IMR-90 (cell line): Measurements from ENCODE around the gene HS3ST2. TPM values are rescaled to one million over a fixed set of nuclear protein-coding genes. Genes with fewer than 3 reads are reported as not detected.

Experiments
- ATAC-seq: fragments of 200-7000 bp; cut with Tn5 transposase; 2 replicates; pipeline ENCODE4 v1.9.1; 2020; ENCODE audit warnings: low read depth, mild to moderate bottlenecking, moderate library complexity
- BruUV-seq: library from RNA; stranded (reverse); fragments of 400-500 nt; replicated peaks from 2 replicates; lab custom pipeline; 2021; lab: Mats Ljungman, UMichigan
- CTCF ChIA-PET: fragments of 300-600 bp; formaldehyde crosslinking; extraction: SDS; loops from one replicate; lab custom pipeline; 2021; ENCODE audit warnings: antibody characterized with exemption; lab: Yijun Ruan, JAX
- POLR2A ChIA-PET: fragments of 300-600 bp; sonication (Branson Sonifier 250); formaldehyde crosslinking; loops from one replicate; lab custom pipeline; 2022; ENCODE audit warnings: antibody characterized with exemption; ENCODE audit not compliant: unreplicated experiment; lab: Charles Lee
- DNase-seq: peaks from one replicate; pipeline ENCODE4 v3.0.0; 2013
- H2AFZ ChIP-seq: replicated peaks from 2 replicates; pipeline ENCODE3; 2013; ENCODE audit warnings: low read length, mild to moderate bottlenecking; ENCODE audit not compliant: poor library complexity
- H2AK5ac ChIP-seq: 2 replicates; pipeline ENCODE4 v1.6.1; 2013; ENCODE audit warnings: low read depth, low read length, inconsistent platforms
- H2AK9ac ChIP-seq: replicated peaks from 2 replicates; pipeline ENCODE3; 2013; ENCODE audit warnings: mild to moderate bottlenecking, low read depth, low read length, moderate library complexity; ENCODE audit not compliant: poor library complexity
- H2BK120ac ChIP-seq: 2 replicates; pipeline ENCODE4 v1.6.1; 2013; ENCODE audit warnings: low read depth, low read length, inconsistent platforms
- H2BK15ac ChIP-seq: 3 replicates; pipeline ENCODE4 v1.6.1; 2013; ENCODE audit warnings: low read depth, low read length, inconsistent platforms
- H2BK20ac ChIP-seq: 2 replicates; pipeline ENCODE4 v1.6.1; 2013; ENCODE audit warnings: low read depth, mild to moderate bottlenecking, inconsistent platforms, low read length, moderate library complexity
- H2BK5ac ChIP-seq: 2 replicates; pipeline ENCODE4 v1.6.1; 2013; ENCODE audit warnings: mild to moderate bottlenecking, low read depth, low read length, inconsistent platforms; ENCODE audit not compliant: poor library complexity, severe bottlenecking
- H3K14ac ChIP-seq: replicated peaks from 2 replicates; pipeline ENCODE4 v1.6.1; 2013; ENCODE audit warnings: low read depth, low read length, inconsistent platforms
- H3K18ac ChIP-seq: 2 replicates; pipeline ENCODE4 v1.6.1; 2013; ENCODE audit warnings: low read depth, low read length, control low read depth
- H3K23ac ChIP-seq: 2 replicates; pipeline ENCODE4 v1.6.1; 2013; ENCODE audit warnings: low read depth, low read length, inconsistent platforms
- H3K27ac ChIP-seq: 2 replicates; pipeline ENCODE4 v1.5.1; 2013; ENCODE audit warnings: mild to moderate bottlenecking, control low read depth, low read length; ENCODE audit not compliant: insufficient read depth
- H3K27me3 ChIP-seq: 2 replicates; pipeline ENCODE4 v1.6.1; 2013; ENCODE audit warnings: low read length; ENCODE audit not compliant: control insufficient read depth, insufficient read depth
- H3K36me3 ChIP-seq: 2 replicates; pipeline ENCODE4 v1.6.1; 2013; ENCODE audit warnings: low read length, mixed read lengths; ENCODE audit not compliant: control insufficient read depth, insufficient read depth
- H3K4ac ChIP-seq: 2 replicates; pipeline ENCODE4 v1.6.1; 2013; ENCODE audit warnings: low read depth, low read length, inconsistent platforms
- H3K4me1 ChIP-seq: 2 replicates; pipeline ENCODE4 v1.6.1; 2013; ENCODE audit warnings: low read length, mixed read lengths; ENCODE audit not compliant: control insufficient read depth, insufficient read depth
- H3K4me2 ChIP-seq: 2 replicates; pipeline ENCODE4 v1.6.1; 2013; ENCODE audit warnings: low read depth, mild to moderate bottlenecking, control low read depth, low read length, moderate library complexity
- H3K4me3 ChIP-seq: 2 replicates; pipeline ENCODE4 v1.5.1; 2013; ENCODE audit warnings: low read depth, mild to moderate bottlenecking, control low read depth, low read length, moderate library complexity; ENCODE audit not compliant: insufficient read depth
- H3K56ac ChIP-seq: 2 replicates; pipeline ENCODE4 v1.6.1; 2013; ENCODE audit warnings: low read length, inconsistent platforms; ENCODE audit not compliant: insufficient read depth; ENCODE audit errors: extremely low read depth
- H3K79me1 ChIP-seq, 2 experiments: 2 replicates each; pipeline ENCODE4 v1.6.1; 2013; ENCODE audit warnings: low read length in 2 of 2, inconsistent platforms in 1 of 2, low read depth in 1 of 2
- H3K9ac ChIP-seq: 2 replicates; pipeline ENCODE4 v1.6.1; 2013; ENCODE audit warnings: low read depth, low read length, control low read depth
- H3K9me1 ChIP-seq: 2 replicates; pipeline ENCODE4 v1.6.1; 2013; ENCODE audit warnings: low read length, inconsistent platforms; ENCODE audit not compliant: insufficient read depth
- H3K9me3 ChIP-seq: 2 replicates; pipeline ENCODE4 v1.6.1; 2013; ENCODE audit warnings: low read length; ENCODE audit not compliant: control insufficient read depth, insufficient read depth
- H4K20me1 ChIP-seq: 2 replicates; pipeline ENCODE4 v1.6.1; 2013; ENCODE audit warnings: low read length, inconsistent platforms; ENCODE audit not compliant: insufficient read depth
- H4K5ac ChIP-seq: 2 replicates; pipeline ENCODE4 v1.6.1; 2013; ENCODE audit warnings: mild to moderate bottlenecking, low read depth, low read length, control low read depth
- H4K8ac ChIP-seq, 2 experiments: 2 replicates each; pipeline ENCODE4 v1.6.1; 2013; ENCODE audit warnings: low read depth in 2 of 2, low read length in 2 of 2, control low read depth in 1 of 2, inconsistent platforms in 1 of 2
- H4K91ac ChIP-seq: 2 replicates; pipeline ENCODE4 v1.6.1; 2013; ENCODE audit warnings: low read depth, low read length, inconsistent platforms; ENCODE audit not compliant: insufficient read depth
- MAFK ChIP-seq: IDR thresholded peaks from 2 replicates; pipeline ENCODE4 v1.6.1; 2012; ENCODE audit warnings: low read depth, low read length, improper control_type of control experiment
- POLR2A ChIP-seq: IDR thresholded peaks from 2 replicates; pipeline ENCODE4 v1.6.1; 2012; ENCODE audit warnings: mild to moderate bottlenecking, low read depth, low read length
- SMC3 ChIP-seq: fragments of 150-350 bp; IDR thresholded peaks from 2 replicates; pipeline ENCODE4 v1.6.1; 2016; ENCODE audit warnings: low read depth, mild to moderate bottlenecking, antibody characterized with exemption, low read length, moderate library complexity
- WGBS, 2 experiments: methylation state at CpG; one replicate each; pipeline versions ENCODE4 v1.1.5 to v1.1.7; 2013; ENCODE audit warnings: missing lambda C conversion rate in 2 of 2; ENCODE audit not compliant: insufficient read length in 1 of 2; ENCODE audit errors: extremely low coverage in 2 of 2; 5-methylcytosine and 5-hydroxymethylcytosine counted together
- dilution Hi-C: fragments of 300-500 bp; cut with HindIII; formaldehyde crosslinking; loops from one replicate; pipeline ENCODE4 v1.14.3; 2018; ENCODE audit warnings: low sequenced_read_pairs; ENCODE audit not compliant: unreplicated experiment
- in situ Hi-C: fragments of 300-500 bp; cut with MboI; formaldehyde crosslinking; loops from 3 replicates; pipeline ENCODE4 v1.14.3; 2019; ENCODE audit warnings: low sequenced_read_pairs, inconsistent platforms, mixed read lengths
- intact Hi-C: fragments of 100-400 bp; cut with micrococcal nuclease; formaldehyde crosslinking; loops from 2 replicates; pipeline ENCODE4 v1.10.0; 2022
- polyA plus RNA-seq, 3 experiments: library from polyadenylated mRNA; depleted of rRNA; stranded (reverse); fragments of >200 nt; gene quantifications; 2 replicates each; pipeline ENCODE4 v1.2.3, GENCODE V29; 2012; ENCODE audit warnings: low replicate concordance in 1 of 3
- total RNA-seq: library from RNA; depleted of rRNA; stranded (reverse); fragments of >200 nt; gene quantifications from 2 replicates; pipeline ENCODE4 v1.2.3, GENCODE V29; 2012
- TF ChIP-seq, protein P1 (sequence below): conservative IDR thresholded peaks from 2 replicates; pipeline ENCODE4 v1.5.1; 2012; ENCODE audit warnings: mild to moderate bottlenecking, low read depth, low read length, improper control_type of control experiment

HS3ST2 gene
- total and polyA plus RNA-seq, 2 of the 4 experiments (the other 2 are of a cell fraction): not detected

DNA sequence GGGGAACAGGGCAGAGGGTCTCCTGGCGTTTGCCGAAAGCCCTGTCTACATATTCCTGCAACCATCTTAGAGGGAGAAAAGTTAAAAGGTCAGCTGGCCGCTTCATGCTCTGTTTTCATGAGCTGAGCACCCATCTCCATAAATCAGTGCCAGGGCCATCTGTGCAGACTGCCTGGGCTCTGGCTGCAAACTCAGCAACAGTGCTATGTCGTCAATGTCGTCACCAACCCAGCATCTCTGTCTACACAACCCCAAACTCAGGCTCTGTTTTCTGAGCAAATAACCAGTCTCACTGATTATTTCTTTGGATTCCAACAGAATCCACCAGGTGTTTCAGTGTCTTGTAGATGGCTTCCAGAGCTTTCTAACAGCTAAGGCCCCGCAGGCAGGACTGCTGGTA is 65.0 kb downstream of the HS3ST2 start:
- no peaks in the 10 kb centered on the region; the same call in 1 of the 2 replicates for H3K27me3 ChIP-seq
- H3K36me3 ChIP-seq: no peaks in the 10 kb centered on the region
- DNase-seq (no peak), ATAC-seq (no peak)
- no peak overlapping the region for H3K9ac ChIP-seq
- H3K4me1 ChIP-seq: no peaks in the 10 kb centered on the region
- H2AFZ ChIP-seq: no peak overlapping the region
- no peak overlapping the region for H3K23ac ChIP-seq
- no peak overlapping the region for H4K8ac ChIP-seq
- ChIA-PET POLR2A (no interaction called here), CTCF (no interaction called here)
- H3K27ac ChIP-seq: no peak overlapping the region
- no peaks in the 10 kb centered on the region for H4K20me1 ChIP-seq
- H3K4me3 ChIP-seq: no peak overlapping the region
- BruUV-seq: no TSS peak
- intact Hi-C loops: no loop called here
- no peak overlapping the region for H3K18ac ChIP-seq
- H3K56ac ChIP-seq: no peak overlapping the region
- H2AK5ac ChIP-seq: no peak overlapping the region
- dilution Hi-C loops: no loop called here
- no peak overlapping the region for H2AK9ac ChIP-seq
- no peak overlapping the region for H2BK5ac ChIP-seq
- H4K5ac ChIP-seq: no peak overlapping the region
- no peaks in the 10 kb centered on the region for H3K9me3 ChIP-seq
- TF ChIP-seq SMC3: no peak
- no peak for TF ChIP-seq POLR2A
- TF ChIP-seq MAFK: no peak
- TF ChIP-seq, protein P1, sequence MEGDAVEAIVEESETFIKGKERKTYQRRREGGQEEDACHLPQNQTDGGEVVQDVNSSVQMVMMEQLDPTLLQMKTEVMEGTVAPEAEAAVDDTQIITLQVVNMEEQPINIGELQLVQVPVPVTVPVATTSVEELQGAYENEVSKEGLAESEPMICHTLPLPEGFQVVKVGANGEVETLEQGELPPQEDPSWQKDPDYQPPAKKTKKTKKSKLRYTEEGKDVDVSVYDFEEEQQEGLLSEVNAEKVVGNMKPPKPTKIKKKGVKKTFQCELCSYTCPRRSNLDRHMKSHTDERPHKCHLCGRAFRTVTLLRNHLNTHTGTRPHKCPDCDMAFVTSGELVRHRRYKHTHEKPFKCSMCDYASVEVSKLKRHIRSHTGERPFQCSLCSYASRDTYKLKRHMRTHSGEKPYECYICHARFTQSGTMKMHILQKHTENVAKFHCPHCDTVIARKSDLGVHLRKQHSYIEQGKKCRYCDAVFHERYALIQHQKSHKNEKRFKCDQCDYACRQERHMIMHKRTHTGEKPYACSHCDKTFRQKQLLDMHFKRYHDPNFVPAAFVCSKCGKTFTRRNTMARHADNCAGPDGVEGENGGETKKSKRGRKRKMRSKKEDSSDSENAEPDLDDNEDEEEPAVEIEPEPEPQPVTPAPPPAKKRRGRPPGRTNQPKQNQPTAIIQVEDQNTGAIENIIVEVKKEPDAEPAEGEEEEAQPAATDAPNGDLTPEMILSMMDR: no peak
- no peak overlapping the region for H3K4me2 ChIP-seq
- no peaks in the 10 kb centered on the region for H3K79me1 ChIP-seq
- H2BK120ac ChIP-seq: no peak overlapping the region
- H3K14ac ChIP-seq: no peak overlapping the region
- no CpG with 5 or more reads among the region's 6 CpGs for WGBS, 2 experiments
- H3K9me1 ChIP-seq: no peaks in the 10 kb centered on the region
- H3K4ac ChIP-seq: no peak overlapping the region
- H2BK15ac ChIP-seq: no peak overlapping the region
- H2BK20ac ChIP-seq: no peak overlapping the region
- in situ Hi-C loops: no loop called here
- no peak overlapping the region for H4K91ac ChIP-seq
